22Rv1 (cell line): ENCODE data around the gene CATSPERB.

ENCODE experiments used
- CTCF ChIP-seq: fragments of 450-650 bp; IDR thresholded peaks from 2 replicates; pipeline ENCODE4 v1.5.1; 2017; ENCODE audit warnings: mild to moderate bottlenecking
- ZFX ChIP-seq: fragments of 450-650 bp; IDR thresholded peaks from 2 replicates; pipeline ENCODE4 v1.6.1; 2017; ENCODE audit warnings: antibody characterized with exemption, borderline replicate concordance

- no peak for TF ChIP-seq CTCF
- TF ChIP-seq ZFX, result no peak
These were observed 158.4 kb downstream of the CATSPERB start for GRCh38 chr14:91573528-91573893.
